C4-2B (cell line): ENCODE measurements around the gene TBX4.

ENCODE experiments used
- CTCF ChIP-seq: fragments of 450-650 bp; conservative IDR thresholded peaks from 2 replicates; pipeline ENCODE4 v1.5.1; 2017; ENCODE audit warnings: mild to moderate bottlenecking
- ZFX ChIP-seq: fragments of 450-650 bp; IDR thresholded peaks from 2 replicates; pipeline ENCODE4 v1.6.1; 2017

- TF ChIP-seq CTCF (no peak), ZFX (no peak)
Measured at GRCh38 chr17:61477204-61477834, 25.1 kb downstream of the TBX4 start.
